ENCODE results near the gene DOHH. TPM values are rescaled to one million over a fixed set of nuclear protein-coding genes. Genes with fewer than 3 reads are reported as not detected.

Gene DOHH, protein sequence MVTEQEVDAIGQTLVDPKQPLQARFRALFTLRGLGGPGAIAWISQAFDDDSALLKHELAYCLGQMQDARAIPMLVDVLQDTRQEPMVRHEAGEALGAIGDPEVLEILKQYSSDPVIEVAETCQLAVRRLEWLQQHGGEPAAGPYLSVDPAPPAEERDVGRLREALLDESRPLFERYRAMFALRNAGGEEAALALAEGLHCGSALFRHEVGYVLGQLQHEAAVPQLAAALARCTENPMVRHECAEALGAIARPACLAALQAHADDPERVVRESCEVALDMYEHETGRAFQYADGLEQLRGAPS
- 10 to 100 TPM in 1 of 2 donors, 1 to 10 TPM in 1; 8.8 to 13.6 TPM for total RNA-seq
- long read RNA-seq, transcript DOHH-201 (5 exons, 2,031 nt) = major isoform, 94 of 112 reads
- long read RNA-seq, partial matches to known transcripts = 12 of 112 reads
- long read RNA-seq, other reads (novel, unspliced or antisense) = 6 of 112 reads

DNA sequence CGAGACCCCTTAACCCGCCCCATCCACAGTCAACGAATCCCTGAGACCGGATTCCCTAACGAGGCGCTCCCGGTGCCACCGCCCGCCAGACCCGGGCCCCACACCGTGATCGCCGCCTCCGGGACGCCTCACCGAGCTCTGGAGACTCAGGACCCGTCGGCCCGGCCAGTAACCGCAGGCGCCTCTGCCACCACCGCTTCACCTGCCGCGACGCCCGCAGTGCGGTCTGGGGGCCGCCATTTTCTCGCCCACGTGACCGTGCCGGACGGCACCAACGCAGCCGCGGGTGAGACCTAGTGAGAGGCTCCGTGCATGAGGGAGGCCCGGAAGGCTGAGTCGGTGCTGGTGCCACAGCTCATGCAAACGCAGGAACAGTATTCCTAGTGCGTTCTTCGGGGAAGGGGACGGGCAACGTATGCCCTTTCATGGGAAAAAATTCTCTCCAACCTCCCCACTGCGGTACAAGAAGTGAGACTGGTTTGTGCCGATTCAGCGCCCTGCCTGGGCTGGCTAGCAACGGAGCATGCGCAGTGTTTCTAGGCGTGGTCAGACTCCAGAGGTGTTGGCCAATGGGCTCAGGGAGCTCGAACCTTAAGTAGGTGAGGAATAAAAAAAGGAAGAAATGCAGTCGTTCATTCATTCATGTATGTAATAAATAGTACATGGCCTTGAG is at the start of gene DOHH:
Gene DOHH (minus strand): TSS at position 246 of the 673 bp plus-strand sequence. CDS start 3,860 bp downstream, outside the sequence.
- intact Hi-C loops (cut with DNase I, micrococcal nuclease) = no loop called here
- peak; percentile 96 to 97 for DNase-seq
- ATAC-seq = peak; percentile 91

DNA sequence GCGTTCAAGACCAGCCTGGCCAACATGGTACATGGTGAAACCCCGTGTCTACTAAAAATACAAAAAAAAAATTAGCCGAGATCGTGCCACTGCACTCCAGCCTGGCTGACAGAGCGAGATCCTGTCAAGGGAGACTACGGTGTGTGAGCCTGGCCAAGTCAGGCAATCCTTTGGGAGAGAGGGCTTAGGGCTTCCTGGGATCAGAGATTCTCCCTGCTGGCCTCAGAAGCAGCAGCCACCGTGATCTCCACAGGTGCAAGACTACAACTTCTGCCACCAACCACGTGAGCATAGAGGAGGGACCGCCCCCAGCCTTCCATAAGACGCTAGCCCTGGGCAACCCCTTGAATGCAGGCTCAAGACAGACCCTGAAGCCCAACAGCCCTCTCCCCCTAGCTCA is 49.3 kb upstream of the DOHH start:
- ATAC-seq (no peak), DNase-seq (no peak)
- intact Hi-C loops (cut with DNase I, micrococcal nuclease) = loop anchor here (5.0 kb wide), 2 partner anchors 67 to 72 kb away; no protein-coding TSS in a partner anchor

- intact Hi-C loops (cut with DNase I, micrococcal nuclease) = loop anchor here (5.0 kb wide), 2 partner anchors 69 to 74 kb away; no protein-coding TSS in a partner anchor
- DNase-seq (no peak), ATAC-seq (no peak)
Observed at GRCh38 chr19:3548606-3549005, 48.1 kb upstream of the DOHH start.

GRCh38 chr19:3547767-3548282 is 47.4 kb upstream of the DOHH start:
- intact Hi-C loops (cut with DNase I, micrococcal nuclease) = loop anchor here (5.0 kb wide), 2 partner anchors 69 to 74 kb away; no protein-coding TSS in a partner anchor
- ATAC-seq = no peak
- no peak for DNase-seq

DNA sequence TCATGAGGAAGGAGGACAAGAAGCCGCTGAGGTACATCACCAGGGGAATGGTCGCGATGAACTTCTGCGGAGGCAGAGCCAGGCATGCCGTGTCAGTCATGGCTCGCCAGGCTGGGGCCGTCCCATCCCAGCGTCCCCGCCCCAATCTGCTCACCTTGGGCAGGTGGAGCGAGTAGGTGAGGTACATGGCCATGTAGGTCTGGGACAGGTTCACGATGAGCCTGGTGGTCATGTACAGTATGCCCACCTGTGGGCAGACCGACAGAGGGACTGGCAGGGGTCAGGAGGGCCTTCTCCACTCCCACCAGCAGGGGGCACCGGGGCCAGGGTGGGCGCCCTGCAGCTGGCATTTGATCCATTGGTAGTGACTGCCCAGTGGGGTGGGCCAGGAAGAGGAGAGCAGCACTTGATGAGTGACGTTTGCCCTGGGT is 46.8 kb upstream of the DOHH start:
- ATAC-seq (no peak), DNase-seq (no peak)
- intact Hi-C loops (cut with DNase I, micrococcal nuclease) = loop anchor here (5.0 kb wide), 2 partner anchors 70 to 75 kb away; no protein-coding TSS in a partner anchor

GRCh38 chr19:3546119-3546518 is 45.6 kb upstream of the DOHH start:
- peak; percentile 32 for ATAC-seq
- no peak for DNase-seq
- intact Hi-C loops (cut with DNase I, micrococcal nuclease) = loop anchor here (5.0 kb wide), 2 partner anchors 71 to 76 kb away; no protein-coding TSS in a partner anchor

DNA sequence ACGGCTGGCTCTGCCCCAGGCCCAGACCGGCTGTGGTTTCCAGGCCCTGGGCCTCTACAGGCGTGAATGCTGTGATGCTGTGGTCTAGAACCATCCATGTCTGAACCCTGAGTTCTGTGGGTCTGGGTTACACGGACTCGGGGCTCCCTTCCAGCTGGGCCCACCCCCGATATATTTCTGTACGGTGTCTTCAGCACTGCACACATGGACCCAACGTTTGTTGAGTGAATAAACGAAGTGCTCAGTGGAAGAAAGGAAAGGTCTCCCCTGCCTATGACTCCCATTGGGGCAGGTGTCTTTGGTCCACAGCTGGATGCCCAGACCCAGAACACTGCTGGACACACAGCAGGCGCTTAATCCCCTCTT is 45.2 kb upstream of the DOHH start:
- DNase-seq (no peak), ATAC-seq (no peak)
- intact Hi-C loops (cut with DNase I, micrococcal nuclease) = loop anchor here (5.0 kb wide), 2 partner anchors 72 to 77 kb away; no protein-coding TSS in a partner anchor

DNA sequence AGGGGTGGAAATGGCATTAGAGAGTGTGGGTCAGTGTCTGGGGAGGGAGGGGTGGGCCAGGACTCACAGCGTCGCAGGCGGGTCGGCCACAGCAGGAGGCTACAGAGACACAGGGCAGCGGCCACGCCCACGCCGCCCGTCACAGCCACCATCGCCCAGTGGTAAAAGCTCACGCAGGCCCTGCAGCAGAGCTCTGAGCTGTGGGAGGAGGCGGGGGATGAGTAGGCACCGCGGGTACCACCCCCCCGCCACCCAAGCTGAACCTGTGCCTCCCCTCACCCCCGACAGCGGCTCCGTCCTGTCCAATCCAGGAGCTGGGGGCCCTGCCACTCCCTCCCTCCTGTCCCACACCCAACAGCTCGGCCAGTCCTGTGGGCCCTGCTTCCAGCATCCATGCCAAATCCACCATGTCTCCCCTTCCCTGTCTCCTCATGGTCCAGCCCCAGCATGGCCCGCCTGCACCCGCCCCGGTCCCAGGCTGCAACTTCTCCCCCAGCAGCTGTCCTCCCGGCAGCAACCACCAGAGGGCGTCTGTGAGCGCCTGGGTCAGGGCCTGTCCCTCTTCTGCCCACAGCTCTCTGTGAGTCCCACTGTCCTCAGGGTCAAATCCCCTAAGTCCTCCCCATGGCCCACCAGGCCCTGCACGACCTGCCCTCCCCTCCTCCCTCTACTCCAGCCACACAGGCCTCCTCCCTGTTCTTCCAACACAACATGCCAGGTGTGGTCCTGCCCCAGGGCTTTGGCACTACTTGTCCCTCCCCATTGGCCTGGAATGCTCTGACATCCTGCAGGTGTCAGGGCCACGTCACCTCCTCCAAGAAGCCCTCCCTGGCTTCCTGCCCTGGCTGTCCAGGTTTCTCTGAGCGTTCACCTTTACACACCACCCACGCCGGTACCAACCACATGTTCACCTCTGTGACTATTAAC is 44.5 kb upstream of the DOHH start:
- intact Hi-C loops (cut with DNase I, micrococcal nuclease) = loop anchor here (5.0 kb wide), 2 partner anchors 72 to 77 kb away; no protein-coding TSS in a partner anchor
- peak; percentile 74 for ATAC-seq
- DNase-seq = peak; percentile 56 to 79

DNA sequence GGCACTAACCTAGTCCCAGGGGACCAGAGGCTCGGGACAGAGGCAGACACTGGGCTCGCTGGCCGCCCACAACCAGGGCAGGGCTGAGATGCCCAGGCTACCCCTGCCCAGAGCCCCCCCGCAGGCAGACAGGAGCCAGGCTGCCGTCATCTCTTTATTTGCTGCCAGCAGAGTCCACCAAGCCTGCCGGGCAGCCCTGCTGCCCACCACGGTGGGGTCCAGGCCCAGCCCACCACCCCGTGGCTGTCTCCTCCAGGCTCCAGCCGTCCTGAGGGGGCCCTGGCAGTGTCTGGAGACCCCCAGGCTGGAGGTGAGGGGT is 43.5 kb upstream of the DOHH start:
- no peak for ATAC-seq
- intact Hi-C loops (cut with DNase I, micrococcal nuclease) = no loop called here
- no peak for DNase-seq

GRCh38 chr19:3543150-3544057 is 42.9 kb upstream of the DOHH start:
- ATAC-seq (no peak), DNase-seq (no peak)
- intact Hi-C loops (cut with DNase I, micrococcal nuclease) = no loop called here

DNA sequence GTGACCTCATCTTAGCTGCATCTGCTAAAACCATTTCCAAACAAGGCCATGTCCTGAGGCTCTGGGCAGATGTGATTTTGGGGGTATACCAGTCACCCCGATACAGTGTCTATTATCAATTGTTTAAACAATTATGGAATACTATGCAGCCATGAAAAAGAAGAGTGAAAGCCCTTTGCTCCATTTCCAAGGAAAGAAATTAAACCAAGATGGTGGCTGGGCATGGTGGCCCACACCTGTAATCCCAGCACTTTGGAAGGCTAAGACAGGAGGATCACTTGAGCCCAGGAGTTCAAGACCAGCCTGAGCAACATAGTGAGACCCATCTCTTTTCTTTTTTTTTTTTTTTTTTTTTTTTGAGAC is 39.3 kb upstream of the DOHH start:
- intact Hi-C loops (cut with DNase I, micrococcal nuclease) = no loop called here
- ATAC-seq (no peak), DNase-seq (no peak)

DNA sequence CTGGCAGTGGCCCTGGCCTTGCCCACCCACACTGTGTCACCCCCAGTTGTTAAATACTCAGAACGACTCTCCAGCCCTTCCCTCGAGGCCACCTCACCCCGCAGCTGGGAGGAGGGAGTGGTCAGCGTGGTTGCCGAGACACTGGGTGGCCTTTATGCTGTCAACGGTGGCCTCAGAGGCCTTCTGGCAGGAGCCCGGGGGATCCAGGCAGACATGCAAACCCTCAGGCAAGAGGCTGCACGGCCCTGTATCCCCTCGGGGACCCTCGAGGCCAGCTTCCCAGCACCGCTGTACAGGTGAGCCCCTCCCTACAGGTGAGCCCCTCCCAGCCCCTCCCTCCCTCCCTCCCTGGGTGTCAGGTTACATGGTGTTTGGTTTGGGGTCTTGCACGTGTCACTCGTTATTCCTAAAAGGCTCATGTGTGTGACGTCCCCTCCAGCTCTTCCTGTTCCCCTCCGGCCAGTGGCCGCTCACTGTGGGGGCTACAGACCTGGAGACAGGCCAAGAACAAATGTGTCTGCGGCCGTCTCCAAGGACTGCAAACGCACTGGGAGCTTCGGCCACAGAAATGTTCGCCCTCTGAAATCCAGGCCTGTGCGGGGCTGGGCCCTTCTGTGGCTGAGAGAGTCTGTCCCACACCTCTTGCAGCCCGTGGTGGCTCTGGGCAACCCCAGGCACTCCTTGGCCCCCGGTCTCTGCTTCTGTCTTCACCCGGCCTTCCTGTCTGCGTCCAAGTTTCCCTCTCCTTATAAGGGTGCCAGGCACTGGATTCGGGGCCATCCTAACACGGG is 38.7 kb upstream of the DOHH start, which contains the start of gene TEKTIP1:
Gene TEKTIP1 (plus strand): TSS at position 210 of the 791 bp plus-strand sequence. CDS start 4 bp downstream, at position 214.
- intact Hi-C loops (cut with DNase I, micrococcal nuclease) = no loop called here
- DNase-seq (no peak), ATAC-seq (peak; percentile 8)

DNA sequence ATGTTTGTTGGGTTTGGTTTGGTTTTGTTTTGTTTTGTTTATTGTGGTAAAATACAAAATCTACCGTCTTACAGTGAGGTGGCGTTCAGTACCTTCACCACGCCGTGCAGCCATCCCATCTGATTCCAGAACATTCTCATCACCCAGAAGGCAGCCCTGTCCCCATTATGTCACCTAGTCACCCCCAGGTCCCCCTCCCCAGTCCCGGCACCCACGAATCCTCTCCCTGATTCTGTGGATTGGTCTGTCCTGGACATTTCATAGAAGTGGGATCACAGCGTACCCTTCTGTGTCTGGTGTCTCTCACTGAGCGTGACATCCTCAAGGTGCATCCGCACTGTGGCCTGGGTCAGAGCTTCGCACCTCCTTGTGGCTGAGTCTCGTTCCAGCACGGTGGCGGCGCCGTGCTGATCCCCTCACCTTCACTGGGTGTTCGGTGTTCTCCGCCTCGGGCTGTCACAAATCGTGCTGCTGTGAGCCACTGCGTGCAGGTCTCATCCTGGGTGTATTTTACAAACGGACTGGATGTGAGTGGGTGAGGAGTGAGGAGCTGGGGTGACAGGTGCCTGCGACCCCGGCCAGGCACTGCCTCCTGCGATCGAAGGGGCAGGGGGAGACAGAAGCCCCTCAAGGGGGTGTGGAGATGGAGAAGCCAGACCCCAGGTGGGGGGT is 37.9 kb upstream of the DOHH start:
- intact Hi-C loops (cut with DNase I, micrococcal nuclease) = no loop called here
- DNase-seq (no peak), ATAC-seq (no peak)

DNA sequence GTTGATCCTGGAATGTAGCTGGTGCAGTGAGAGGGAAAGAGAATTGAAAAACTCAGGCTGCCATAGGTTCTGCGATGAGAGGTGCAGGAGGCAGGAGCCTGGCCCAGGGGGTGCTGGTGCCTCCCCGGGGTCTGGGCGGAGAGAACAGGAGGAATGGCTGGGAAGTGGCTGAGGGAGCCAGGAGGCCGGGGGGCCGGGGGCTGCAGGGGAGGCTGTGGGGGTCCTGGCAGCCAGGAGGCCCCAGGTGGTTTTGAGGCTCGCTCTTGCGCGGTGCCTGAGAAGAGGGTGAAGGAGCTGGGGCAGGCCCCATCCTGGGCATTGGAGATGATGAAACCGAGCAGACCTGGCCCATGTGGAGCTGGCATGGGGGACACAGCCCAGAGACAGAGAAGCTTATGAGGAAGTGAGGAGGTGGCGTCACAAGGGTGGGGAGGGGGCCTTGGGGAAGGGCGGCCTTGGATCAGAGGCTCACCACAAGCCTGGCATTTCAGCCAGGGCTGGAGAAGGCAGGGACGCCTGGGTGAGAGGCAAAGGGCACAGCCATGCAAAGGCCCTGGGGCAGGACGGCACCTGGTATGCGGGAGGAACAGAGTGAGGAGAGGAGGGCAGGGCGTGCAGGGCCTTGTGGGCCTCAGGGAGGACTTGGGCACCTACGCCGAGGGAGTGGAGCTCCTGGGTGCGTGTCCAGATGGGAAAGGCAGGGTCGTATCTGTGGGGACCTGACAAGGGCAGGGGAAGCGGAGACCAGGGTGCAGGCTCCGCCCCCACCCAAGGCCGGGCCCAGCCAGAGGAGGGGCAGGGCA is 37.2 kb upstream of the DOHH start:
- ATAC-seq (peak; percentile 16), DNase-seq (no peak)
- intact Hi-C loops (cut with DNase I, micrococcal nuclease) = no loop called here

DNA sequence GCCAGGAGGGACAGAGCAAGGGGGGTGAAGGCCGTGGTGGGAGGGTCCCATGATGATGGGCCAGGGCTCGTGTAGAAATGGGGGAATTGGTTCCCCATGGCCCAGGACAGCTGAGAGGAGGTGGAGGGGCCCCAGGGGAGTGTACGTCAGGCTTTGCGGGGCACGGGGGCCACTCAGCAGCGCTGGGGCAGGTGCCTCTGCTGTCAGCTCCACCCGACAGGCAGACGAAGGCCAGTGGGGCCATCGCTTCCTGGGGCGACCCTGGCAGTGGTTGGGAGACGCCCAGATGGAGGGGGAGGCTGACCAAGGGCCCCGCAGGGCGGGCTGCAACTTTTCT is 36.6 kb upstream of the DOHH start:
- intact Hi-C loops (cut with DNase I, micrococcal nuclease) = no loop called here
- ATAC-seq = peak; percentile 5
- DNase-seq = no peak
